22Rv1 (cell line): Measurements from ENCODE around the gene MX2.

ENCODE experiments used
- CTCF ChIP-seq: fragments of 450-650 bp; IDR thresholded peaks from 2 replicates; pipeline ENCODE4 v1.5.1; 2017; ENCODE audit warnings: mild to moderate bottlenecking
- ZFX ChIP-seq: fragments of 450-650 bp; IDR thresholded peaks from 2 replicates; pipeline ENCODE4 v1.6.1; 2017; ENCODE audit warnings: antibody characterized with exemption, borderline replicate concordance

GRCh38 chr21:41451753-41452676 is 90.2 kb downstream of the MX2 start:
- TF ChIP-seq CTCF (no peak), ZFX (no peak)
